NCI-H460 (cell line): Measurements from ENCODE around the gene KLHL26. TPM values are rescaled to one million over a fixed set of nuclear protein-coding genes. Genes with fewer than 3 reads are reported as not detected.

Experiments
- DNase-seq: peaks from one replicate; pipeline ENCODE4 v3.0.0-alpha.2; 2016; ENCODE audit warnings: low read depth; ENCODE audit errors: extremely low read depth
- total RNA-seq: library from RNA; depleted of rRNA; stranded (reverse); fragments of >200 nt; shearing (Covaris generic); gene quantifications from 2 replicates; pipeline ENCODE4 v1.2.3, GENCODE V29; 2014

KLHL26 gene
- total RNA-seq, 1 experiment from 2014 or later: 6.4 TPM

DNA sequence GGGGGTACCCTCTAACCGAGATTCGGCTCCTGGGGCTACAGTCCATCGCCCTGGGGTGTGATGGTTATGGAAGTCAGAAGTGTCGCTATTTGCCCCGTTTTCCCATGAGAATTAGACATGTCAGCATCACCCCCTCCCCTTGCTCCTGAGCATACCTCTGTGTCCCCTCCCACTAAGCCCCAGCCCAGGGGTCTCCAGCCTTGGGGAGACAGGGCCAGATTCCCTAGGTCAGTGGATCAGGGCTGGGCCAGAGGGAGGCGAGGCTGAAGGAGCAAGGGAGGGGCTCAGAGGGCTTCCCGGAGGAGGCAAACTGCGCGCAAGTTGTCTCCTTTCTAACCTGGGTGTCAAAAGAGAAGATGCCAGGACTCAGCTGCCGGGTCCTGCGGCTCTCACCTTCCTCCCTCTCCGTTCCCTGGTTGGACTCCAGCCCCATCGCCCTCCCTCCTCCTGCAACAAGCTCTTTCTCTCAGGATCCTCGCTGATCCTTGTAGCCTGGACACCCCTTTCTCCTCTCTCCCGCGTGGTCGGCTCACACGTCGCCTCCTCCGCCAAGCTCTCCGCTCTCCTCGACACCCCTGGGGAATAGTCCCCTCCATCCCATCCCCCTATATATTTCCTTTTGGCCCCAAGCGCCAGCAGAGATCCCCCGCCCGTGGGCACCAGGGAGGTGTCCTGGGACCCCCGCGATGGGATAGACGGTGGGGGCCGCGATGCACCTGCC is 24.6 kb upstream of the KLHL26 start:
- no peak for DNase-seq

DNA sequence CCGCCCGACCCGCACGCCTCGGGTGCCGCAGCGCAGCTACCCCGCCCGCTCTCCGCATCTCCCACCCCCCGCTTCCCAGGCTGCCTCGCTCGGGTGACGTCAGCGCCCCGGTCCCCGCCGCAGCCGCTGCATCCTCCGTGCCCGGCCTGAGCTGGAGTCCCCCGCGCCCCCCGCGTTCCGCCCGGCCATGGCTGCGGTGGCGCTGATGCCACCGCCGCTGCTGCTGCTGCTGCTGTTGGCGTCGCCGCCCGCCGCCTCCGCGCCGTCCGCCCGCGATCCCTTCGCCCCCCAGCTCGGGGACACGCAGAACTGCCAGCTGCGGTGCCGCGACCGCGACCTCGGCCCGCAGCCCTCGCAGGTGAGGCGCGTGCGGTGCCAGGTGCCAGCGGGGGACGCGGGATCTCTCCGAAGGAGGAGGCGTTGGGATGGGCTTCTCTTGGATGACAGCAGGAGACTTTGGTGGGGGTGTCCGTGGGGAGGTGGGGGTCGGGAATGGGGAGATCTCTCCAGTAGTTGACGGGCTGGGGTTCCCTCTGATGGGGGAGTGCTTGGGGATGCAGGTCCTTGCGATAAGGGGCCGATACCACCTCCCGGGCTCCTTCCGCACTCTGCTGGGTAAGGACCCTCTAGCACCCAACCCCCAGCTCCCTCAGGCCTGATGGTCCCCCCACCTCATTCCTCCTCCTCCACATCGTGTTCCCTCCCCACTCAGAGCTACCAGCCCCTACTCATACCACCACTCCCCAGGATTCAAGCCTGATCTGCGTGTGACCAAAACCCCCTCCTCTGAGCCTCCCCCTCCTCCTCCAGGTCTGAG is 23.8 kb upstream of the KLHL26 start, which contains the start of gene TMEM59L:
TMEM59L (plus strand) TSS at position 99 of the 817 bp plus-strand sequence; CDS start at position 188, 89 bp downstream.
- no peak for DNase-seq

GRCh38 chr19:18613589-18614234 is 23.1 kb upstream of the KLHL26 start:
- DNase-seq: no peak

DNA sequence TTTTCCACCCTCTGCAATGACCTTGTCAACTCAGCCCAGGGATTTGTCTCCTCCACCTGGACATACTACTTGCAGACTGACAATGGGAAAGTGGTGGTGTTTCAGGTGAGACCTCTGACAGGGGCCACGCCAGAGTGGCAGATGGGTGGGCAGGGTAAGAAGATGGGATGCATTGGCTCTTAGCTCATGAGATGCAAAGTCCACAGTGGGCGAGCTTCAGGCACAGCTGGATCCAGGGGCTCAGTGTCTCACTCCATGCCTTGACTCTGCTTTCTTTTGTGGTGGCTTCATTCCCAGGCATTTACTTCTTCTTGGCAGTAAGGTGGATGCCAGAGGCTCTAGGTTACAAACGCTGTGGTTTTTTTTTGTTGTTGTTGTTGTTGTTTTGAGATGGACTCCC is 20.8 kb upstream of the KLHL26 start:
- no peak for DNase-seq

DNA sequence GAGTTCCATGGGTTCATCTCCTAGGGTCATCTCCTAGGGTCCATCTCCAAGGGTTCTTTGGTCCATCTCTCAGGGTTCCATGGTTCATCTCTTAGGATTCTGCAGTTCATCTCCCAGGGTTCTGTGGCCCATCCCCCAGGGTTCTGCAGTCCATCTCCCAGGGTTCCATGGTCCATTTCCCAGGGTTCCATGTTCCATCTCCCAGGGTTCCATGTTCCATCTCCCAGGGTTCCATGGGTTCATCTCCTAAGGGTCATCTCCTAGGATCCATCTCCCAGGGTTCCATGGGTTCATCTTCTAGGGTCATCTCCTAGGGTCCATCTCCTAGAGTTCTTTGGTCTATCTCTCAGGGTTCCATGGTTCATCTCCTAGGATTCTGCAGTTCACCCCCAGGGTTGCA is 19.3 kb upstream of the KLHL26 start:
- DNase-seq: no peak

DNA sequence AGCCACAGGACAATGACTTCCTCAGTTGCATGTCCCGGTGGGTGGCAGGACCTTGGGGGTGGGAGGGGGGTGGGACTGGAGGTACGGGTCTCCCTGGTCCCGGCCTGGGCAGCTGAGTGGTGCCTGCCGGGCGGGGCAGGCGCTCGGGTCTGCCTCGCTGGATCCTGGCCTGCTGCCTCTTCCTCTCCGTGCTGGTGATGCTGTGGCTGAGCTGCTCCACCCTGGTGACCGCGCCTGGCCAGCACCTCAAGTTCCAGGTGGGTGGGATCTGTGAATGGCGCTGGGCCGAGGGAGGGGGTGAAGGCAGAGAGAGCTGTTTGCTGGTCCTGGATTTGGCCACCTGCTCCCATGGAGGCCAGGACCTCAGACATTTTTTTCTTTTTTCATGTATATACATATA is 18.6 kb upstream of the KLHL26 start:
- DNase-seq: no peak

DNA sequence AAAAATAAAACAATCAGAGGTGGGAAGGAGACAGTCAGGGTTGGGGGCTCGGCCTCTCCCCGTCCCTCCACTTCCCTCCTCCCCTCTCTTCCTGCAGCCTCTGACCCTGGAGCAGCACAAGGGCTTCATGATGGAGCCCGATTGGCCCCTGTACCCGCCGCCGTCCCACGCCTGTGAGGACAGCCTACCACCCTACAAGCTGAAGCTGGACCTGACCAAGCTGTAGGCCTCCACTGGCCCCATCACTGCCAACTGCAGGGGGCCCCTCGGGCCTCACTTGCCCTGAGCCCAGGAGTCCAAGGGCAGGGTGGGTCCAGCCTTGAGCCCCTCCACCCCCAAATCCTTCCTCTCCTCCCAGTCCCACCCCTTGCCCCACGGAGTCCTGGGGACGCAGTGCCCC is 16.5 kb upstream of the KLHL26 start:
- no peak for DNase-seq

GRCh38 chr19:18620902-18621301 is 15.9 kb upstream of the KLHL26 start:
- no peak for DNase-seq

GRCh38 chr19:18626906-18627305 is 9.9 kb upstream of the KLHL26 start:
- DNase-seq: no peak

- no peak for DNase-seq
Measured at GRCh38 chr19:18629166-18630088, 7.4 kb upstream of the KLHL26 start.

DNA sequence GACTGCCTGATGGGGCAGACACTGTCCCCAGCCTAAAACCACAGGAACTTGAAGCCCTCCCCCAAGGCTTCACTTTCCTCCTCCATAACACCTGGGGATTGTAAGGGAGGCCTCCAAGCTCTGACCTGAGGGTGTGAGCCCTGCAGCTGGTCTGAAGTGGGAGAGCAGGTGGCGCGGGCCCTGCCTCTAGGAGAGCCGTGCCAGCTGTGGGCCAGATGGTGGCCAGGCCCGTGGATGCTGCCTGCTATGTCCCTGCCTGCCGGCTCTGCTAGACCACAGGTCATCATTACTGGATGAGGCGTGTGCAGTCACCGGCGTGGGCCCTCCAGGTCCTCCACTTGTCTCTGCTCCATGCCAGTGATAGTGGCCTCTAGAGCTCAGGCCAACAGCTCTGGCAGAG is 3.5 kb upstream of the KLHL26 start:
- DNase-seq: no peak

GRCh38 chr19:18634612-18635297 is 2.1 kb upstream of the KLHL26 start:
- no peak for DNase-seq

GRCh38 chr19:18635831-18636182 is 1.0 kb upstream of the KLHL26 start:
- no peak for DNase-seq

GRCh38 chr19:18636183-18636968 is 452 bp upstream of the KLHL26 start:
- DNase-seq: peak; percentile 92

- no peak for DNase-seq
Measured at GRCh38 chr19:18637673-18638630, 1.1 kb downstream of the KLHL26 start.

DNA sequence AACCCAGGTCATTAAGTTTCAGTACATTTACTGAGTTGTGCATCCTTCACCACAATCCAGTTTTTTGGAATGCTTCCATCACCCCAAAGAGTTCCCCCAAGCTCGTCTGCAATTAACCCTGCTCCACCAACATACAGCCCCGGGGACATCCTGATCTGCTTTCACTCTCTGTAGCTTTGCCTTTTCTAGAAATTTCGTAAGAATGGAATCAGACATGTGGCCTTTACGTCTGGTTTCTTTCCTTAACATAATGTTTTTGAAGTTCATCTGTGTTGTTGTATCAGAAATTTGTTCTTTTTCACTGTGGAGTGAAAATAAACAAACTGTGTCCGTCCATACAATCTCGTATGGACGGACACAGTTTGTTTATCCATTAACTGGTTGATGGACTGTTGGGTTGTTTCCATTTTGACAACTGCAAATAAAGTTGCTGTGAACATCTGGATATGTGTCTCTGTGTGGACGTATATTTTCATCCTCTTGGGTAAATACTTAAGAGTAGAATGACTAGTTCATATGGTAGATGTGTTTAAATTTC is 2.9 kb downstream of the KLHL26 start:
- DNase-seq: no peak

DNA sequence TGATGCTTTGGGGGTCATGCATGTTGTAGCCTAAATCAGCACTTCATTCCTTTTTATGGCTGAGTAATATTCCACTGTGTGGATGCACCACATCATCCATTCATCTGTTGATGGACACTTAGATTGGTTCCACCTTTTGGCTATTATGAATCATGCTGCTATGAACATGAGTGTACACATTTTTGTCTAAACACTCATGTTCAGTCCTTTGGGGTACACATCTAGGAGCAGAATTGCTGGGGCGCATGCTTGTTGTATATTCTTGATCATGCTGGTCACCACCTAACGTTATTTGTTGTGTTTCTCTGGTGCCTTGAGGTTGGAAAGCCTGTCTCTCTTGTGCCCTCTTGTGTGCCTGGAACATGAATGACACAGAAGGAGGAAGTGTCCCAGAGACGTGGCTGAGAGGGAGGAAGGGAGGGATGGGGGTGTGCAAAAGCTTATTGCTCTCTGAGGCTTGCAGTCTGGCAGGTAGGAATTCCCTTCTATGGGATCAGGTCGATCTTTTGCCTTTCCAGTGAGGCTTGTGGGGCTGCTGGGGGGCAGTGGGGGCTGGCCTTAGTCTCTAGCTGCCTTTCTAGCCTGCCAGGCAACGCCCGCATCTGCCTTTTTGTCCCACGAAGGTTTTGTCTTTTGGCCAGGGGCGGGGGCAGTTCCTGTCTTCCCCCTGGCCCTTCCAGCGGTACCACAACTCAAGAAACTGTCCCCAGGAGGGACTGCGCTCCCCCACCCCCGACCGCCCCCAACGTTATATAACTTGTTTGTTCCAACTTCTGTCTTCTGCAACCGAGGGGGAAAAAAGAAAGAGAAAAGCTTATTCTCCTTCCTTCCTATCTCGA is 7.6 kb downstream of the KLHL26 start:
- DNase-seq: no peak
